Measurements from ENCODE around the gene PAX3. TPM values are rescaled to one million over a fixed set of nuclear protein-coding genes. Genes with fewer than 3 reads are reported as not detected.

PAX3 gene
- total and polyA plus RNA-seq, 8 donors, result not detected

DNA sequence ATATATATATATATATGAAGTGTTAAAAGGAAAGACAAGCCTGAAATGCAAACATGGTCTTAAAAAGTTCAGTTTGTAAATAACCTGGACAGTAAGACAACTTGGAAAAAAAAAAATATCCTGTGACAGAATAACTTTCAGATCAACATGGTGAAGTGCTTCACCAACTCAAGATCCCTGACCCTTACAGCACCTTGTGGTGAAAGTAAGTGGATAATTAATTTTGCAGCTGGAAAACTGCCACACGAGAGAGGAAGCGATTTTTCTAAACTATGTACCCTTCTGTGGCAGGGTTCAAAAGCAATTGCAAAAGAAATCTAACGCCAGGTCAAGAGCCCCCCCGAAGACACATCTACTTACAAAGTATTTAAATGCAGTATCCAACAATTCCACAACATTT, 95.8 kb downstream of the PAX3 start:
- intact Hi-C loops (cut with DNase I; ENCODE audit: low total_unique reads), result no loop called here
- WGBS, 5 donors, result 36 to 57% (median 45%) methylated on average over 4 of the region's 4 CpGs
- no peak overlapping the region for H3K27ac ChIP-seq
- no peaks in the 10 kb centered on the region for H3K9me3 ChIP-seq
- no peaks in the 10 kb centered on the region for H3K4me1 ChIP-seq
- H3K36me3 ChIP-seq, result no peaks in the 10 kb centered on the region
- H3K4me3 ChIP-seq, result no peak overlapping the region
- no peak for DNase-seq
- peaks cover 0 to 14% (median 0%) of the 10 kb centered on the region in 3 donors for H3K27me3 ChIP-seq
- TF ChIP-seq, protein P1, sequence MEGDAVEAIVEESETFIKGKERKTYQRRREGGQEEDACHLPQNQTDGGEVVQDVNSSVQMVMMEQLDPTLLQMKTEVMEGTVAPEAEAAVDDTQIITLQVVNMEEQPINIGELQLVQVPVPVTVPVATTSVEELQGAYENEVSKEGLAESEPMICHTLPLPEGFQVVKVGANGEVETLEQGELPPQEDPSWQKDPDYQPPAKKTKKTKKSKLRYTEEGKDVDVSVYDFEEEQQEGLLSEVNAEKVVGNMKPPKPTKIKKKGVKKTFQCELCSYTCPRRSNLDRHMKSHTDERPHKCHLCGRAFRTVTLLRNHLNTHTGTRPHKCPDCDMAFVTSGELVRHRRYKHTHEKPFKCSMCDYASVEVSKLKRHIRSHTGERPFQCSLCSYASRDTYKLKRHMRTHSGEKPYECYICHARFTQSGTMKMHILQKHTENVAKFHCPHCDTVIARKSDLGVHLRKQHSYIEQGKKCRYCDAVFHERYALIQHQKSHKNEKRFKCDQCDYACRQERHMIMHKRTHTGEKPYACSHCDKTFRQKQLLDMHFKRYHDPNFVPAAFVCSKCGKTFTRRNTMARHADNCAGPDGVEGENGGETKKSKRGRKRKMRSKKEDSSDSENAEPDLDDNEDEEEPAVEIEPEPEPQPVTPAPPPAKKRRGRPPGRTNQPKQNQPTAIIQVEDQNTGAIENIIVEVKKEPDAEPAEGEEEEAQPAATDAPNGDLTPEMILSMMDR (IDR thresholded peaks at IDR 0.05), result no peak
- TF ChIP-seq POLR2A (IDR thresholded peaks at IDR 0.05) (no peak), EP300 (IDR thresholded peaks at IDR 0.05) (no peak), POLR2AphosphoS5 (IDR thresholded peaks at IDR 0.05) (no peak)

DNA sequence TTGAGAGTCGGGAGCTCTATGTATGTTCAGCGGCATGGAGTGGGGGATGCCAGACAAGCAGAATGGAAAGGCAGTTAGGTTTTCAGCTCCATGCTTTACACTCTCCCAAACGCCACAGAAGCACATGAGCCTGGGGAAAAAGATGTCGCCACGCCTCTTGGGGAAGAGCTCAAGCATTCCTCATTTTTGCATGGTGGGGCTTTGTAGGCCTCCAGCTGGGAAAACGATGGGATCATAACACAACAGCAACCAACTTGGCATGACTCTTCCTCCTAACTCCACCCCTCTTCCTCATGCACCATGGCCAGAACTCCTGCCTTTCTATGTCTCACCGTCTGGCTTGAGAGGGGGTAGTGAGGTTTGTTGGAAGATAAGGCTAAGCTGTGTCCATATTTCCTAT, 102.6 kb downstream of the PAX3 start:
- no peak for TF ChIP-seq POLR2AphosphoS5 (IDR thresholded peaks at IDR 0.05)
- TF ChIP-seq, protein P1 (IDR thresholded peaks at IDR 0.05), result no peak
- no peak for TF ChIP-seq EP300 (IDR thresholded peaks at IDR 0.05)
- no peak for TF ChIP-seq POLR2A (IDR thresholded peaks at IDR 0.05)
- DNase-seq, result no peak
- H3K27ac ChIP-seq, result no peak overlapping the region
- H3K9me3 ChIP-seq, result no peaks in the 10 kb centered on the region
- intact Hi-C loops (cut with DNase I; ENCODE audit: low total_unique reads), result no loop called here
- peaks cover 0 to 2% (median 0%) of the 10 kb centered on the region in 3 donors for H3K27me3 ChIP-seq
- H3K36me3 ChIP-seq, result no peaks in the 10 kb centered on the region
- H3K4me3 ChIP-seq, result no peak overlapping the region
- 65 to 72% (median 70%) methylated on average over 7 of the region's 7 CpGs for WGBS, 5 donors
- H3K4me1 ChIP-seq, result no peaks in the 10 kb centered on the region

DNA sequence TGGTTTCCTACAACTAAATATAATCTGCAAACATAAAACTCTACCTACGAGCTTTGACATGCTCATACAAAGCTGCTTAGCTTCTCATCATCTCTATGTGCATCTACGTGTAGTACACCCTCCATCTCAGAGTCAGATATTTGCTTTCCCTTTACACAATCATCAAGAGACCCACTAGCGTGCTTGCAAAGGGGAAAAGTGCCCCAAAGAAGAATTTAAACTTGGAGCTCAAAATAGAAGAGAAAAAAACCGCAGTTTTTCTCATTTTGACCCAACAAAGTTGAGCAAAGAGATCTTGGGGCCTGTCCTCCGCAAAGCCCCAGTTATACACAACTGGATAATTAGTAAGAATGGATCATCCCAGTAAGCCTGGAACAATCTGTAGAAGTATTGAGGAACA, 104.1 kb downstream of the PAX3 start:
- Histone ChIP-seq H3K4me3 (no peak overlapping the region), H3K27ac (no peak overlapping the region), H3K4me1 (no peaks in the 10 kb centered on the region), H3K36me3 (no peaks in the 10 kb centered on the region), H3K27me3 (no peaks in the 10 kb centered on the region), H3K9me3 (no peaks in the 10 kb centered on the region)
- intact Hi-C loops (cut with DNase I; ENCODE audit: low total_unique reads), result no loop called here
- 64 to 81% (median 75%) methylated on average over 5 of the region's 5 CpGs for WGBS, 5 donors
- DNase-seq, result no peak
- no peak for TF ChIP-seq EP300 (IDR thresholded peaks at IDR 0.05)
- no peak for TF ChIP-seq POLR2A (IDR thresholded peaks at IDR 0.05)
- TF ChIP-seq, protein P1 (IDR thresholded peaks at IDR 0.05), result no peak
- no peak for TF ChIP-seq POLR2AphosphoS5 (IDR thresholded peaks at IDR 0.05)

DNA sequence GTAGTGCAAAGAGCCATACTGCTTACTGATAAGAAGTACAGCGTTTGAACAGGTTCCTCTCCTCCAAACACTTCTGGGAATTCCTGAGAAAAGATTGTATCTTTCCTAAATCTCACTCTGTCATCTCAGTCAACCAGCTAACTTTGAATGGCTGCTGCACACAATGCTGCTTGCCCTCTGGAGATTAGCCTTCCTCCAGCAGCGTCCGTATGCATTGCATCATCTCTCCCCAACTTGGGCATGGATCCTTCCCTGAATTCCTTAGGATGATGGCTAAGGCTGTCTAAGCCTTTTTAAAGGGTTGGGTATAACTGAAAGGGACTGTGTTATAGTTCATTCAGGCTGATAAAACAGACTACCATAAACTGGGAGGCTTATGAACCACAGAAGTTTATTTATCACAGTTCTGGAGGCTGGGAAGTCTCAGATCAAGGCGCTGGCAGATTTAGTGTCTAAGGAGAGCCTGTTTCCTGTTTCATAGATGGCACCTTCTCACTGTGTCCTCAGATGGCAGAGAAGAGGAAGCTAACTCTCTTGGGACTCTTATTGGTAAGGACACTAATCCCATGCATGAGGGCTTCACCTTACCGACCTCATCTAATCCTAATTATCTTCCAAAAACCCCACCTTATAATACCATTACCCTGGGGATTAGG, 105.3 kb downstream of the PAX3 start:
- intact Hi-C loops (cut with DNase I; ENCODE audit: low total_unique reads), result no loop called here
- no peaks in the 10 kb centered on the region for H3K36me3 ChIP-seq
- no peaks in the 10 kb centered on the region for H3K4me1 ChIP-seq
- DNase-seq, result no peak
- H3K27me3 ChIP-seq, result no peaks in the 10 kb centered on the region
- 36 to 55% (median 48%) methylated on average over 5 of the region's 5 CpGs for WGBS, 5 donors
- H3K27ac ChIP-seq, result no peak overlapping the region
- TF ChIP-seq EP300 (IDR thresholded peaks at IDR 0.05) (no peak), POLR2A (IDR thresholded peaks at IDR 0.05) (no peak), POLR2AphosphoS5 (IDR thresholded peaks at IDR 0.05) (no peak)
- TF ChIP-seq, protein P1 (IDR thresholded peaks at IDR 0.05), result no peak
- no peak overlapping the region for H3K4me3 ChIP-seq
- H3K9me3 ChIP-seq, result no peaks in the 10 kb centered on the region

All from stomach (tissue), 9 donors.